ENCODE results near the gene SEMA4A. TPM values are rescaled to one million over a fixed set of nuclear protein-coding genes. Genes with fewer than 3 reads are reported as not detected.
A peak's percentile ranks its signal among the peaks of the same experiment; 100 is the strongest.

Gene SEMA4A
- total and polyA plus RNA-seq, 9 of the 15 experiments (the other 6 are each of a cell fraction or from before 2014, with no cell fraction given) = 0.04 to 1.7 (median 0.45) TPM

- H3K27ac ChIP-seq (ENCODE audit: extremely low read depth, low read depth, low read length) = peak overlapping the region; percentile 92; the same call in 2 of the 3 replicates
- H2AFZ ChIP-seq (ENCODE audit: low read depth, low read length) = peak overlapping the region; percentile 96; the same call in 1 of the 2 replicates
- ChIA-PET POLR2A (interaction anchor here (0.6 to 8.5 kb wide), 8 partner anchors 9 to 176 kb away, joined by 3 to 164 read pairs (median 10); partner anchors contain the start of gene PMF1), CTCF (ENCODE audit: low intra/inter-chr PET ratio) (no interaction called here)
- intact Hi-C loops (cut with micrococcal nuclease) = loop anchor here (5.0 kb wide), 1 partner anchor 394 kb away; no protein-coding TSS in a partner anchor
- DNase-seq (ENCODE audit: extremely low read depth in 1 of 4, low spot score in 3 of 4) (no peak), FAIRE-seq (no peak), ATAC-seq (no peak)
- H3K4me2 ChIP-seq (ENCODE audit: insufficient read depth, low read length) = peak overlapping the region; percentile 98; the same call in 1 of the 2 replicates
- no peaks in the 10 kb centered on the region for H3K27me3 ChIP-seq (ENCODE audit: control insufficient read depth in 2 of 2, insufficient read depth in 2 of 2, low read length in 2 of 2)
- peak overlapping the region; percentile 67 to 83; a peak in 2 of 4 replicates for H3K9ac ChIP-seq (ENCODE audit: insufficient read depth in 1 of 2, low read depth in 2 of 2, low read length in 2 of 2)
- H3K9me1 ChIP-seq (ENCODE audit: control insufficient read depth, insufficient read depth, low read length) = no peaks in the 10 kb centered on the region
- WGBS (ENCODE audit: insufficient coverage, low coverage, missing lambda C conversion rate) = 51% methylated on average over 4 of the region's 4 CpGs
- H4K20me1 ChIP-seq (replicated peaks; ENCODE audit: control insufficient read depth, insufficient read depth, low read length) = peaks cover 5% of the 10 kb centered on the region
- H3K4me1 ChIP-seq (replicated peaks in 1 of 2; ENCODE audit: control insufficient read depth in 2 of 2, insufficient read depth in 2 of 2, low read length in 2 of 2) = peaks cover 19 to 35% of the 10 kb centered on the region in 2 experiments
- peaks cover 5% of the 10 kb centered on the region; the same call in 2 of the 3 replicates for H3K36me3 ChIP-seq (ENCODE audit: control insufficient read depth, insufficient read depth, low read length)
- no peaks in the 10 kb centered on the region for H3K9me3 ChIP-seq (replicated peaks; ENCODE audit: control insufficient read depth, insufficient read depth, low read depth, low read length)
- in situ Hi-C loops (cut with MboI) = no loop called here
- no peak overlapping the region for H3K4me3 ChIP-seq
- no TSS peak for BruUV-seq (replicated peaks)
- H3K79me2 ChIP-seq (ENCODE audit: control insufficient read depth, insufficient read depth, low read length) = peaks cover 39% of the 10 kb centered on the region
- TF ChIP-seq ZBTB2 (IDR thresholded peaks at IDR 0.05) = no peak
- TF ChIP-seq, protein P1, sequence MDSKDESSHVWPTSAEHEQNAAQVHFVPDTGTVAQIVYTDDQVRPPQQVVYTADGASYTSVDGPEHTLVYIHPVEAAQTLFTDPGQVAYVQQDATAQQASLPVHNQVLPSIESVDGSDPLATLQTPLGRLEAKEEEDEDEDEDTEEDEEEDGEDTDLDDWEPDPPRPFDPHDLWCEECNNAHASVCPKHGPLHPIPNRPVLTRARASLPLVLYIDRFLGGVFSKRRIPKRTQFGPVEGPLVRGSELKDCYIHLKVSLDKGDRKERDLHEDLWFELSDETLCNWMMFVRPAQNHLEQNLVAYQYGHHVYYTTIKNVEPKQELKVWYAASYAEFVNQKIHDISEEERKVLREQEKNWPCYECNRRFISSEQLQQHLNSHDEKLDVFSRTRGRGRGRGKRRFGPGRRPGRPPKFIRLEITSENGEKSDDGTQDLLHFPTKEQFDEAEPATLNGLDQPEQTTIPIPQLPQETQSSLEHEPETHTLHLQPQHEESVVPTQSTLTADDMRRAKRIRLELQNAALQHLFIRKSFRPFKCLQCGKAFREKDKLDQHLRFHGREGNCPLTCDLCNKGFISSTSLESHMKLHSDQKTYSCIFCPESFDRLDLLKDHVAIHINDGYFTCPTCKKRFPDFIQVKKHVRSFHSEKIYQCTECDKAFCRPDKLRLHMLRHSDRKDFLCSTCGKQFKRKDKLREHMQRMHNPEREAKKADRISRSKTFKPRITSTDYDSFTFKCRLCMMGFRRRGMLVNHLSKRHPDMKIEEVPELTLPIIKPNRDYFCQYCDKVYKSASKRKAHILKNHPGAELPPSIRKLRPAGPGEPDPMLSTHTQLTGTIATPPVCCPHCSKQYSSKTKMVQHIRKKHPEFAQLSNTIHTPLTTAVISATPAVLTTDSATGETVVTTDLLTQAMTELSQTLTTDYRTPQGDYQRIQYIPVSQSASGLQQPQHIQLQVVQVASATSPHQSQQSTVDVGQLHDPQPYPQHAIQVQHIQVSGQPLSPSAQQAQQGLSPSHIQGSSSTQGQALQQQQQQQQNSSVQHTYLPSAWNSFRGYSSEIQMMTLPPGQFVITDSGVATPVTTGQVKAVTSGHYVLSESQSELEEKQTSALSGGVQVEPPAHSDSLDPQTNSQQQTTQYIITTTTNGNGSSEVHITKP (IDR thresholded peaks at IDR 0.05; ENCODE audit: partially characterized antibody) = peak; percentile 84
- TF ChIP-seq ESRRB (CRISPR knock-in tag; IDR thresholded peaks at IDR 0.05; ENCODE audit: borderline replicate concordance) = no peak
- TF ChIP-seq FOXK2 (conservative IDR thresholded peaks at IDR 0.05 in 1 of 2, IDR thresholded peaks at IDR 0.05 in 1 of 2; ENCODE audit: low read depth in 2 of 2) = 0 out of 4 replicates have a peak, but pooled peaks of 1 of the 2 experiments have one; percentile 42
- TF ChIP-seq NCOR1 (IDR thresholded peaks at IDR 0.05) = no peak
Observed at GRCh38 chr1:156113282-156113950, 40.0 kb upstream of the SEMA4A start.
